Activated CD4-positive, CD25-positive, alpha-beta regulatory T cell (primary cell): ENCODE measurements around the gene SH3TC2.
"Not testable (repeated sequence)": the region's sequence is repeated elsewhere in the genome, so short reads cannot be mapped to it uniquely, and the experiment has no call there.

Experiments
- DNase-seq, 4 experiments: peaks; one replicate each; lab custom pipeline; 2025; lab: John Stamatoyannopoulos, UW

The SH3TC2 gene

DNA sequence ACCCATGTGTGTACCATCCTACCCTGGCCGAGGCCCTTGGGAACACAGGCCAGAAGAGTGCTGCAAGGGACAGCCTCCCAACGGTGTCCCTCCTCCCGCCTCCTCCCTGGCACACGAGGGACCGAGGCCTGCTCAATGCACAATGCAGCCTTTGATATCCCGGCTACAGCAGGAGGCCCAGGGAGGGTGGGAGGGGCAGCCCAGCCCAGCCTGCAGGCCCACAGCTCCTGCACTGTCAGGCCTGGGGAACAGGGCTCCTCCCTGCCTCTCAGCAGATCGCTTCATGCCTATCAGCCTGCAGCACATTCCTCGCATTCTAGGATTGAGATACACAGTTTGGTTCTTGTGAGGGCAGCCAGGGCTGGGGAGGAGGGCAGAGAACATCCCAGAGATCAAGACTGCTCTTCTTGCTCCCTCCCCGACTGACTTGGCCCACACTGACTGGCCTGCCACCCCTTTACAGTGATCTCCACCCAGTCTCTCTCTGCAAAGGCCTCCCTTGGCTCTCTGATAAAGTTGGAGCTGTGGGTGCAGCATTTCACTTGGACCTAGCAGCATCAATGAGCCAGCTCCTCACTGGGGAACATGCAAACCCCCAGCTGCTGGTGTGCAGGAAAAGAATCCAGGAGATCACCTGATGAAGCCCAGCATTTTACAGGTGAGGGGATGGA, at the start of gene SH3TC2:
SH3TC2 (minus strand) TSS at position 46 of the 671 bp plus-strand sequence; CDS start at position 6, 40 bp downstream.
- no peak for DNase-seq

GRCh38 chr5:149110406-149110805, 47.5 kb upstream of the SH3TC2 start:
- DNase-seq = no peak

DNA sequence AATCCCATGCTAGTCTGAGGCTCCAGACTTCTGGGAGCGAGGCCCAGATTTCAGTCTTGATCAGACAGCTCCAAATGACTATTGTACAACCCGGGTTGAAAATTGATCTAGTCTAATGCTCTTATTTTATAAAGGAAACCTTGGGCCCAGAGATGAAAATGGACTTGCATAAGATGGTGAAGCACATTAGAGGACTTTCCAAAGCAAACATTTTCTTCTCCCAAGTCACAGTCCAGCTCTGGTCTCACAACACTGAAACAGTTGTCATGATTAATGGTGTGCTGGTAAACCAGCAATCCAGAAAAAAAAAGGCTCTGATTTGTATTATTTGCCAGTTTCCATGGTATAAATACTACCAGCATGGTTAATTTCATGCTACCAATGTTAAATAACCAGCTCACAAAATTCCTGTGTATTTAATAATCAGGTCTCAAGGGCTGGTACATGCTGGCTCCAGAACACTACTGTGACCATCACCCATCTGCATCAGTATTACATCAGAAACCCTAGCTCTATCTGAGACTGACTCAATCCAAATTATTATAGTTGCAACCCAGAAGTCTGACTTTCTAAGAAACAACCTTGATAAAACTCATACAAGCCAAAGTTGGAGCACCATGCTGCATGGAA, 45.9 kb upstream of the SH3TC2 start:
- DNase-seq = no peak

DNA sequence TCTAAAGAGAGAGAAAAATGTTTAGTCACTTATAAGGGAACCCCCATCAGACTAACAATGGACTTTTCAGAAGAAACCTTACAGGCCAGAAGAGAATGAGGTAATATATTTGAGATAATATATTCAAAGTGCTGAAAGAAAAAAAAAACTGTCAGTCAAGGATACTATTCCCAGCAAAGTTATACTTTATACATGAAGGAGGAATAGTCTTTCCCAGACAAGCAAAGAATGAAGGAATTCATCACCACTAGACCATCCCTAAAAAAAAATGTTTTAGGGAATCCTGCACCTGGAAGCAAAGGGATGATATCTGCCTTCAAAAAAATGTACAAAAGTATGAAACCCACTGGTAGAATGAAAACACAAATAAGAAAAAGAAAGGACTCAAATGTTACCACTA, 37.5 kb upstream of the SH3TC2 start:
- no peak for DNase-seq

GRCh38 chr5:149099920-149100319, 37.1 kb upstream of the SH3TC2 start:
- DNase-seq = no peak

DNA sequence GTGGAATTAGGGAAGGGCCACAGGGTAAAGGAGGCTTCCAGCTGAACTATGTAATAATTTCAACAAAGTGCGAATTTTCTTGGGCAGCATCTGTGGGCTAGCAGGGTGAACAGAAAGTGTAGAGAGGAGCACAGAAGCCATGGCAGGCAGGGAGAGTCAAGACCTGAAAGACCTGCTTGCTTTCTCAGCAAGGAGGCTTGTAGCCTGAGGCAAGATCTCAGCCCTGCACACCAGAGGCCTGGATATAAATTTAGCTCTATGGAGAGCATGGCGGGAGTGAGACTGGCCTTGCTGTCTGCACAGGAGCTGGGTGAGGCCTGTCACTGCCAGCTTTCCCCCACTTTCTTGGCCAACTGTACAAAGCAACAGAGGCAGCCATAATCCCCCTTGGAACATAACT, 32.1 kb upstream of the SH3TC2 start:
- DNase-seq = no peak

- no peak for DNase-seq
Observed at GRCh38 chr5:149093625-149094024, 30.8 kb upstream of the SH3TC2 start.

DNA sequence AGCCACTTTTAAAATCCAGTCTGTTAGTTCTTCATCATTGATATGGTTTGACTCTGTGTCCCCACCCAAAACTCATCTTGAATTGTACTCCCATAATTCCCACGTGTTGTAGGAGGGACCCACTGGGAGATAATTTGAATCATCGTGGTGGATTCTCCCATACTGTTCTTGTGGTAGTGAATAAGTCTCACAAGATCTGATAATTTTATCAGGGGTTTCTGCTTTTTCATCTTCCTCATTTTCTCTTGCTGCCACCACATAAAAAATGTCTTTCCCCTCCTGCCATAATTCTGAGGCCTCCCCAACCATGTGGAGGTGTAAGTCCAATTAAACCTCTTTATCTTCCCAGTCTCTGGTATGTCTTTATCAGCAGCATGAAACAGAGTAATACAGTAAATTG, 26.9 kb upstream of the SH3TC2 start:
- no peak for DNase-seq

- DNase-seq = no peak
Observed at GRCh38 chr5:149088686-149089085, 25.8 kb upstream of the SH3TC2 start.

- DNase-seq = no peak
Observed at GRCh38 chr5:149083846-149084245, 21.0 kb upstream of the SH3TC2 start.

DNA sequence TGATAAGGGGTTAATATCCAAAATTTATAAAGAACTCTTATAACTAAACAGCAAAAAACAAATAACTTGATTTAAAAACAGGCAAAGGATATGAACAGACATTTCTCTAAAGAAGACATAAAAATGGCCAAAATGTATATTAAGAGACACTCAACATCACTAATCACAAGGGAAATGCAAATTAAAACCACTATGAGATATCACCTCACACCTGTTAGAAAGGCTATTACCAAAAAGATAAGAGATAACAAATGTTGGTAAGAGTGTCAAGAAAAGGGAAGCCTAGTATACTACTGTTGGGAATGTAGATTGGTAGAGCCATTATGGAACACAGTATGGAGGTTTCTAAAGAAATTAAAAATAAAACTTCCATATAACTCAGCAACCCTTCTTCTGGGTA, 19.4 kb upstream of the SH3TC2 start:
- no peak for DNase-seq

DNA sequence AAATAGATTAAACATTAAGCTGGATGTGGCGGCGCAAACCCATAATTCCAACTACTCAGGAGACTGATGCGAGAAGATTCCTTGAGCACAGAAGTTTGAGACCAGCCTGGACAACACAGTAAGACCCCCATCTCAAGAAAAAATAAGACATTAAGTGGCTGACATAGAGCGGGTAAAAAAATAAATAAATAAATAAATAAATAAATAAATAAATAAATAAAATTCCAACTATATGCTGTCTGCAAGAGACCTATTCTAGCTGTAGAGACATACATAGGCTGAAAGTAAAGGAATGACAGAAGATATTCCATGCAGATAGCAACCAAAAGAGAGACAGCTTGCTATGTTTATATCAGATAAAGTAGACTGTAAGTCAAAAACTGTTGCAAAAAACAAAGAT, 17.4 kb upstream of the SH3TC2 start:
- no peak for DNase-seq

DNA sequence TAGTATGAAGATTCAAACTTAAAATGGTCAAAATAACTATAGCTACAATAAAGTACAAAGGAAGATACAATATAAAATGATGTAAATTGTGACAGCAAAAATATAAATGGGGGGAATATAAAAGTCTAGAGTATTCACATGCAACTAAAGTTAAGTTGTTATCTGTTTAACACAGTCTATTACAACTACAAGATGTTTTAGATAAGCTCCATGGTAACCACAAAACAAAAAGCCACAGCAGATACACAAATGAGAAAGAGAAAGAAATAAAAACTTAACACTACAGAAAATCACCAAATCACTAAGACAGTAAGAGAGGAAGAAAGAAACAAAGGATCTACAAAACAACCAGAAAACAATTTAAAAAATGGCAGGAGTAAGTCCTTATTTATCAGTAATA, 17.0 kb upstream of the SH3TC2 start:
- no peak for DNase-seq

DNA sequence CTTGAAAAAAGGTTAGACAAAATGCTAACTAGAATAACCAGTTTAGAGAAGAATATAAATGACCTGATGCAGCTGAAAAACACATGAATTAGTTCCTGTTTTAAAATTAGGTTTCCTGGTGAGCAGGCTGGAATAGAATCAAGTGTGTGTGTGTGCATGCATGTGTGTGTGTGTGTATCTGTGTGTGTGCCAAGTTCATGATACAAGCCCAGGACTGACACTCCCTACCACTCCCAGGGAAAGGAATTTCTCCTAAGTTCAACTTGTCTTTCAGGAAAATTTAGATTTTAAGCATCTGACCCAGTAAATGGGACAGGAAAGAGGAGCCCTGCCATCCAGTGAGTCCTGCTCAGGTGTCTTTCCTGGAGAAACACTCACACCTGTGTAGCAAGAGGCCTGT, 11.2 kb upstream of the SH3TC2 start:
- DNase-seq = not testable (repeated sequence)

- DNase-seq = no peak
Observed at GRCh38 chr5:149073213-149073612, 10.4 kb upstream of the SH3TC2 start.

DNA sequence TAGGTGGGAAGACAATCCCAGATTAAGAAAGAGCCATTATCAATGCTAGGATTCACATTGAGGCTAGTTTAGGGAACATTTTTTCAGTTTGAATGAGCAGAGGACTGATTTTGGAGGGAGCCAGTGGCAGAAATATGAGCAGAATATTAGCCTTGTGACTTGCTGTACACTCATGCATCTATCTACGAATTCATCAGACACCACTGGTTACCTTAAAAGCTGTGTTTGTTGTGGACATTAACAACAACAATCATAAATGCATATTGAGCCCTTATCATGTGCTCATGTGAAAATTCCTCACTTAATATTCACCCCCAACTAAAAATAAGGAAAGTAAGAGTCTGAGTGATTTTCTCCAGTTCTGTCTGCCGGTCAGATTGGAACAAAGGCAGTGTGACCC, 9.9 kb upstream of the SH3TC2 start:
- DNase-seq = no peak

GRCh38 chr5:149072376-149072775, 9.5 kb upstream of the SH3TC2 start:
- no peak for DNase-seq

- no peak for DNase-seq
Observed at GRCh38 chr5:149071756-149072155, 8.9 kb upstream of the SH3TC2 start.

- no peak for DNase-seq
Observed at GRCh38 chr5:149071216-149071615, 8.4 kb upstream of the SH3TC2 start.

- DNase-seq = no peak
Observed at GRCh38 chr5:149069711-149070110, 6.8 kb upstream of the SH3TC2 start.

- no peak for DNase-seq
Observed at GRCh38 chr5:149063896-149064478, 1.1 kb upstream of the SH3TC2 start.

DNA sequence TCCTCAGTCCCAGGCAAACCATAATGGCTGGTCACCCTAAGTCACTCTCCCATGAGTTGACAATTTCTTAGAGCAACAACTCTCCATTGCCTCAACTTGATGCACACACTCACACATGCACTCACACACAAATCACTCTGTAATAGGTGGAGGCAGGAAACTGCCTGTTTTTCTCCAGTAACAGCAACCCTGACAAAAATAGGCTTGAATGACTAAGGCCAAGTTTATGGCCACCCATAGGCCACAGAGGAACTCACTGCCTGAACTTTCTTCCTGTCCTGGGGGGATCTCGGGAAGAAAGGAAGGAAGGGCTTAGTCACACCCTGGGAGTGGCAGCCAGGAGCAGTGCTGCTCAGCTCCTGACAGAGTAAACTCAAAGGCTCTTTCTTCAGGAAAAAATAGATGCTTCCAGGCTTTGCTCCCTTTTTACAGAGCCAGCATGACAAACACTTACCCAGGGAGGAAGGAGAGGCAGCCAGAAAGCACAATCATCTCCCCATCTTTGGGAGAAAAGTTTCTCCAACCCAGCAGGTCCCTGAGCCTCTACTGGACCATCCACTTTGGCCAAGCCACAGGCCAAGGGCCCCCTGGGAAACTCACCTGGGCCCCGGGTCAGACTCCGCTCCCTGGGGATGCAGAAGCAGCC, 368 bp downstream of the SH3TC2 start:
- no peak for DNase-seq

DNA sequence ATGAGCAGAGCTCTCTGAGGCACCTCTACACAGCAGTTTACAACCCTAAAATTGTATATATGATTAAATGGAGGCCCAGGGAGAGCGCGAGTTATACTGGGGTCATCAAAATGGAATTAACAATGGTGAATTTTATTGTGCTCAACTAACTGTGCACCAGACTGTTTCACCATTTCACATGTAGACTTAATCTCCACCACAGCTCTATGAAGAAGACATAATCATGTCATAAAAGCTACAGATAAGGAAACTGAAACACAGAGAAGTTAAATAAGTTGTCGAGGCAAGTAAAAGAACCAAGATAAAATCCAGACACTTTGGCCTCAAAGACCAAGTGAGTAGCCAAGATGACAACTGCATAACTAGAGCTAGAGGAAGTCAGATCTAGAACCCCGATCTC, 1.5 kb downstream of the SH3TC2 start:
- no peak for DNase-seq
